ENCODE results near the gene FAM241A.
"Not testable (repeated sequence)": the region's sequence is repeated elsewhere in the genome, so short reads cannot be mapped to it uniquely, and the experiment has no call there.

The FAM241A gene

DNA sequence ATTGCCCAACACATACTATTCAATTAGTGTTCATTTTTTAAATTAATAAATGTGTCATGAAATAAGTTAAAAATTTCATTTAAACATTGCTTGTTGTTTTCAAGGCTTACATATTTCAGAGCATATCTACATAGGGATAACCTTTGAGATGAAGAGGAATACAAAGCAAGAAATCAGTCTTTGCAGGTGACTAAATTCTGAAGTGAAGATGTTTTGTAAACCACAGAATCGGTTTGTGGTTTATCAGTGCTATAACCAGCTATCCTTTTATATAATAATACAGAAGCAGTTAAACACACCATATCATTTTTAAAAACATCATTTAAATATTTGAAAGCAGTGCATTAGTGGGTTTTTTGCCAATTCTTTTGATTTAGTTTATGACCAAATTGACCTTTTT lies 26.9 kb downstream of the FAM241A start:
- in situ Hi-C loops (cut with MboI; ENCODE audit: low sequenced_read_pairs): no loop called here

DNA sequence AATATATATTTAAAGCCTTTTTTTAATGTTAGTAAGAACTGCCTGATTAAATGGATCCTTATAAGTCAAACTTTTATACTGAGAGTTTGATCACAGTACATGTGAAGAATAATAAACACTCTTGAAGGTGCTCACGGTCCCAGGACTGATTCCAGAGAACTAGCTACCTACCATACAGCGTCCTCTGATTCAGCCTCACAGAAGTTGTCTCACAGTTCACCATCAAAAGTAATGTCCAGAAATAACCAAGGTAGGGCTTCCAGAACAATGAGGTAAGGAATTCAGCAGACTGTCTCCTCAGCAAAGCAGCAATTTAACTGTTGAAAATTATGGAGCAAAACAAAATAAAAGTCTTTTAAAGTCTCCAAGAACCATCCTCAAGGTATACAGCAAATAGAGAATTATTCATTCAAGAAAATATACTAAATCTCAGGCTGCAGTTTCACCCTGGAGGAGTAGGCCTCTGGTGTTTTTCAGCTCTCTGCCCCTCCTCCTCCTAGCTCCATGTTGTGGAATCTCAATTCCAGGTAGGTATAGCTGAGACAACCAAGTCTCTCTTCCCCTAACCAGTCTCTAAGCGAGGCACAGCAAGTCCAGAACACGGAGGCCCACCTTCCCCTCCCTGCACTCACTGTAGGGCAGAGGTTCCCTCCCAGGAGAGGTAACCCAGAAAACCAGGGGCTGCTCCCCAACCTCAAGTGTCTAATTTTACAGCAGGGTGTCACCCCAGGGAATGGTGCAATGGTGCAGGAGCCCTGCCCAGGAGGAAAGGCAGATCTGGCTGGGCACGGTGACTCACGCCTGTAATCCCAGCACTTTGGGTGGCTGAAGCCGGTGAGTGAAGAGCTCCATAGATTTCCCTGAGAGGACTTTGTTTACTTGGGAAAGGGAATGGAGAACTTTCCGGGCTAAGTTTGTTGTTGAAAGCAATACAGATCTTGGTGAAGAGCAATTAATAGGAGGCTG lies 28.6 kb downstream of the FAM241A start:
- in situ Hi-C loops (cut with MboI; ENCODE audit: low sequenced_read_pairs): no loop called here

DNA sequence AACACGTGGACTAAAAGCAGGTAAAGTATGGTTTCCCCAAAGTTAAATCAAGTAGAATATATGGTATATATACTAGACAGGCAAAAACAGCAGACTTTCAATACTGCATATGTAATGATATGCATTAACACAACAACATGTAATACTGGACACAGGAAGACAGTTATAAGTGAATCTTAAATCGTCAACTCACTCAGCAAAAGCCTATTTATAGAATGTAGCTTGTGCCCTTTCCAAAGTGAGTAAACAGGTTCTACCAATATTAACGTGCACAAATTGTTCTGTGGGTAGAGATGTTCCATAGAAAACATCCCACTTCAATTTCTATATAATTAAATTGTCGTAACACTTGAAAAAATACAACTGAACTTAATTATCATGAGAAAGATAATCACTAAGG lies 30.6 kb downstream of the FAM241A start:
- in situ Hi-C loops (cut with MboI; ENCODE audit: low sequenced_read_pairs): no loop called here

DNA sequence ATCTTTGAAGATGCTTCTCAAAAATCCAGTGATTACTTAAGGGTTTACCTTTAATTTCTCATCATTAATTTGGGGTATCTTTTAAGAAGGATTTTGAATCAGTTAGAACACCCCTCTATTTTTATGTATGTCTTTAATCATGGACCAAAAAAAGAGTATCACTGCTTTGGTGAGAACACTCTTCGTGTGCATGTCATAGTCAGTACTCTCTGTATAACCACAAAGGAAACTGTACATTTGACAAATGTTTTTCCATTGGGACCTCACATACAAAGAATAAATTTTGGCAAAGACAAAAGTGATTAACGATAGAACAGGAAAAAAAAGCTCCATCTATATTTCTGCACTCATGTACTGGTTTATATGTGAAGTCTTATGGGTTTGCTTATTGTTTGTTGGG lies 31.3 kb downstream of the FAM241A start:
- in situ Hi-C loops (cut with MboI; ENCODE audit: low sequenced_read_pairs): no loop called here

DNA sequence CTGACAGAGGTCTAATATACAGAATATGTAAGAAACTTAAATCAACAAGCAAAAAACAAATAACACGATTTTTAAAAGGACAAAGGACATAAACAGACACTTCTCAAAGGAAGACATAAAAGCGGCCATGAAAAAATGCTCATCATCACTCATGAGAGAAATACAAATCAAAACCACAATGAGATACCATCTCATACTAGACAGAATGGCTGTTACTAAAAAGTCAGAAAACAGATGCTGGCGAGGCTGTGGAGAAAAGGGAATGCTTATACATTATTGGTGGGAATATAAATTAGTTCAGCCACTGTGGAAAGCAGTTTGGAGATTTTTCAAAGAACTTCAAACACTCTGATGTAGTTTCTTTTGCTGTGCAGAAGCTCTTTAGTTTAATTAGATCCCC lies 33.5 kb downstream of the FAM241A start:
- in situ Hi-C loops (cut with MboI; ENCODE audit: low sequenced_read_pairs): not testable (repeated sequence)

DNA sequence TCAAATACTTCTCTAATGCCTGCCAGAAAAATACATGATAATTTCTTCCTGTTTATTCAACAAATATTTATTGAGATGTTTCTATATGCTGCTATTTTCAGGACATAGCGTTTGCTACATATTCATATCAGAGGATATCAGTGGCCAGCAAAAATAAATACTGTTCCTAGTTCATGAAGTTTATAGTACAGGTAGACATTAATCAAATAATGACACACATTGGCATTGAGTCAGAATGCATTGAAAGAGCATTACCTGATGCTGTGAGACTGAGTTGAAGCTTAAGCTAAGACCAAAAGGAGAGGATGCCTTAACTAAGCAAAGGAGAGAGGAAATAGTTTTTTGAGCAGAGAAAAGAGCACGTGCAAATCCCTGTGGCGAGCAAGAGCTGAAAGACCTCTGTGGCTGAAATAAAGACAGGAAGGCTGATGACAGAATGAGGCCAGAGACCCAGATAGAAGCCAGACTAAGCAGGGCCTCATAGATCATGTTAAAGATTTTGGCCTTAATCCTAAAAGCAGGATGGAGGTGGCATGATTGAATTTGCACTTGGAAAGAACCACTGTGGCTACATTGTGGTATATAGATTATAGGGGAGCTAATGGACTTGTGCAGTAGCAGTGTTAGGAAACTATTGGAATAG lies 36.2 kb downstream of the FAM241A start:
- in situ Hi-C loops (cut with MboI; ENCODE audit: low sequenced_read_pairs): no loop called here

DNA sequence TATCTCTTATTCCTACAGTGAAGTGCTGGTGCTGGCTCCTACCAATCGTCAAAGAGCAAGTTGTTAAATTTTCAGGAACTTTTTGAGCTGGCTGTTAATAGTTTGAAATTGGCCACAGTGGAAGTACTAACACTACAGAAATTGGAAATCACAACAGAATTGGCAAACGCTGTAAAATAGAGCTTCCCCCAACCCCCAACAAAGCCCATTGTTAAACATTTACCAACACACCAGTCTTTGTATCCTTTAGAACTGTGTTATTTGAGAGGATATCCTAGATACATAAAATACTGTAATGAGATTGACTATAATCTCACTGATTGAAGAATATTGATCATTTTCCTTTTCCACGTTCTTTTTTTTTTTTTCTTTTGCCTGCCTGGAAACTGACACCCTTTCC lies 37.4 kb downstream of the FAM241A start:
- in situ Hi-C loops (cut with MboI; ENCODE audit: low sequenced_read_pairs): no loop called here

DNA sequence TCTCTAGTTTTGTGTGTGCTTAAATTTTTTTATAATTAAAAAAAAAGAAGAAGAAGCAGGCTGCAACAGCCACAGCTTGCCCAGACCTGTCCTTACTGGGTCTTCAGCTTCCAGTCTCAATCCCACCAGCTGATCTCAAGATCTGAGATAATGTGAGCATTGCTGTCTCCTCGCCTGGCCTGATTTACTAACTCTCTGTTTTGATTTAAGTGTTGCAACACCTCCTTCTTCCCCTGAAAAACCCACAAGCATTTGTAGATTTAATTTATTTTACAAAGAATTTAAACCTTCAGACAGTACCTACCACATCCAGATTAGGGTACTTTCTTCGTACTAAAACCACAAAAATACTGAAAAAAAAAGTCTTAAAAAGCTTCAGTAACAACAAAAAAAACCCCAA lies 38.0 kb downstream of the FAM241A start:
- in situ Hi-C loops (cut with MboI; ENCODE audit: low sequenced_read_pairs): no loop called here

DNA sequence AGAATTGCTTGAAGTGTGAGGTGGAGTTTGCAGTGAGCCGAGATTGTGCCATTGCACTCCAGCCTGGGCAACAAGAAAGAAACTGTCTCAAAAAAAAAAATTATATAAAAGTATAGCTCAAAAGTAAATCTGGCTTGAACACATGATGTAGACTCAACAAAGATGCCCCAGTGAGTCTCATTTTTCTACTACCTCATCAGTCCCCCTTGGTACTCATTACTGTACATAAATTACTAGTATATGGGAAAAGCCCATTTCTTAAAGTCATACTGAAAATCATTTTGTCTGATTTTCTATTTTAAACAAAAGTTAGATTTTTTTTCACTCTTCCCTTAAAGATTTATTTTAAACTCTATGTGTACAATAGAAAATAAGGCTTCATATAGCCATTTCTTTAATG lies 39.2 kb downstream of the FAM241A start:
- in situ Hi-C loops (cut with MboI; ENCODE audit: low sequenced_read_pairs): no loop called here

DNA sequence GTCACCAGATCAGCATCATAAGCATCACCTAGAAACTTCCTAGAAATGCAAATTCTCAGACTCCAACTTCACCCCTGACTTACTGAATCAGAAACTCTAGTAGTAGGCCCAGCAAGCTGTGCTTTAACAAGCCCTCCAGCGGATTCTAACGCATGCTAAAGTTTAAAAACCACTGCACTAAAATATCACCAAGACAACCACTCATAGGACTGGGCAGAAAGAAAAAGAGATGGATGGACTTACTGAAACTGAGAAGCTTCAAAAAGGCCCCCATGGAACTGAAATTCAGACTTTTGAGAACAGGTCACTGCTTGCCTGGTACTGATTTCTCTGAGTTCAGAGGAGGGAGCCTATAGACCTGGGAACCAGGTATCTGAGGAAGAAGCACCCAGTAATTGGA lies 40.1 kb downstream of the FAM241A start:
- in situ Hi-C loops (cut with MboI; ENCODE audit: low sequenced_read_pairs): no loop called here

DNA sequence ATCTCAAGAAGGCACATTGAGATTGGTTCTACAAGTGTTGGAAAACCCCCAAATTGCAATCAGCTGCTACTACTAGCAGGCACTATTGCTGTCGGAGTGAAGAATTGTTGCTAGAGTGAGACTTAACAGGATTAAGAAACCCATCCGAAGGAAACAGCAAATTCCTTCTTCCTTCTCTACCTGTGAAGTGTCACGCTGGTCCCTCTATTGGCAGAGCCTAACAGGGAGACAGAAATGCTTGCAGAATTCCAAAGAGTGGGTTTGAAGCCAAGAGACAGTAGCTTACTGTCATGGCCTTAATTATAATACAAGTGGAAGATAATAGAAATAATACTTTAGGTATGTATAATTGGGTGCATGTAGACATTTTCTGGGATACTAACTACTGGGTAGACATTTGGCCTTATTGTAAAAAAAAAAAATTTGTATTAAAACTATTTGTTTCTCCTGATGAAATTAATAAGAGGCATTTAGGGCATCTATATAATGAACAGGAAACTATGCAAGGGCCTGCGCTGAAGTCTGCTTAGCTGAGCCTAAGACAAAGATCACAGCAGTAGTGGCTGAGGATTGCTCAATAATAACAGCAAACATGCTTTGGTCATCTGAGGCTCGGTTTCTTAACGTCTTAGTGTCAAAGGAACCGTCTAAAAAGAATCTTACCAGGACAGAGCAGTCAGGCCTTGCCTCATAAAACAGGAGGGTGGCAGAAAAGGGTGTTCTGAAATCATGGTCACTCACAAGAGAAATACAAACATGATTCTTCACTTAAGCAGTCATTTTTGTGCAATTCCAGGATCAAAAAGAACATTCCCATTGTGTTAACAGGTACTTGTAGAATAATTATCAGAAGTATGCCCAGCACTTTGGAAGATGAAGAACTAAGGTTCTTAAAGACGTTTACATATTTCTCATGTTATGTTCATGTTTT lies 40.8 kb downstream of the FAM241A start:
- in situ Hi-C loops (cut with MboI; ENCODE audit: low sequenced_read_pairs): no loop called here

DNA sequence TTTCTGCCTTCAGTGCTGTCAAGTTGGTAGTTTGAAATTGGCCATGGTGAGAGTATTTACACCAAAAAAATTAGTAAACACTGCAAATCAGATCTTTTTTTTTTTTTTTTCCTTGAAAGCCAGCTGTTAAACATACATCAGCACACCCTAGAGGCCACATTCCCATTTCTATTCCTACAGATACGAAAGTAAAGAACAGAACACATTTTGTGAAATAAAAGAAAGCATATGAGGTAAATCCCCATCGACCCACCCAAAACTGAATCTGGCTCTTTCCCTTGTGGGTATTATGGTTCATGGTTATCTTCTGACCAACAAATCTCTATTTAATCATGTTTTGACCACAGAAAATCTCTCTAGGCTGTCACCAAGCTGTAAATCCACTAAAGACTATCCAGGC lies 44.5 kb downstream of the FAM241A start:
- in situ Hi-C loops (cut with MboI; ENCODE audit: low sequenced_read_pairs): no loop called here

DNA sequence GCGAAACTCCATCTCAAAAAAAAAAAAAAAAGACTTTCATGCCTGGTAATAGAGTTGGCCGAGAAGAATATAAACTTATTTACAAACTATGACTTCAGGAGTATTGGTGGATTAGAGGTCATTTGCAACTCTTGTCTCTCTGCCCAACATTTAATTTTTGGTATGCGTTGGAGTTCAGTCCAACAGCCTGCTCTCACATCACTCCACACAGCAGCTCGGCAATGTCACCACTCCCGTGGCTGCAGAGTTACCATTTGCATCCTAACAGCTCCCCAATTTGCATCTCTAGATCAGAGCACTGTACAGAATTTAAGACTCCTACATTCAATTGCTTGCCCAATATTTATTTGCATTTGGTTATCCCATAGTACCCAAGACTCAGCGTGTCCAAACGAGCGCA lies 45.4 kb downstream of the FAM241A start:
- in situ Hi-C loops (cut with MboI; ENCODE audit: low sequenced_read_pairs): no loop called here

DNA sequence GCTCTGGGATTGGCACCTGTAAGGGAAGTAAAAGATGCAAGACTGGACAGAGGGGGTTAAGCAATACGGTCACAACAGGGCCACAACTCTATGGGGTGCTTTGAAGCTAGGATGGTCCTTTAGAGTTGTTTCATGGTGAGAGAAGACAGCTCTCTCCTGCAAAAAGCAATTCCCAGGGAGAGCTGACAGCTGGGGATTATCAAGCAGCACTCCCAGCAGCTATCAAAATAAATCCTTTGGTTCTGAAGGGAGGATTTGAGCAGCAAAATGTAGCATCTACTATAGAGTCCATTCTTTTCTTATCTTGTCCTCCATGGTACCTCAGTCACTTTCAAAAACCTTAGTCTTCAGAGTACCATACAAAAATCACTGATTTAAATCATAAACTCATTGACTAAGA lies 51.2 kb downstream of the FAM241A start:
- in situ Hi-C loops (cut with MboI; ENCODE audit: low sequenced_read_pairs): no loop called here

DNA sequence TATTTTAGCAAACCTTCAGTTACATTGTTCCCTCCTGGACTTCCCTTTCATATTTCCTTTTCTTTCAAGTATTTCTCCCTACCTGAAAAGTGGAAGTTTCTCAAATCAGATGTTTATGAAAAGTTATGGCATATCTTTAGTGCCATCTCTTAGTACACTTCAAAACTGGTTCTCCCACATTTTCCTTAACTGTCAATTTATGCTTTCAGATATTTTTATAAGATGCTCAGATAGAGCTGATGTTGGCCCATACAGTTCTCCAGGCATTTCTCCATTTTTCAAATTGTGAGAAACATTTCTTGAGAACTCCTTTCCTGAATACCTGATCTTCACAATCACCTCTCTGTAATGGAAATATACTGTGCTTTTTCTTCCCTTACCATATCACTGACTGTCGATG lies 53.8 kb downstream of the FAM241A start:
- in situ Hi-C loops (cut with MboI; ENCODE audit: low sequenced_read_pairs): no loop called here

DNA sequence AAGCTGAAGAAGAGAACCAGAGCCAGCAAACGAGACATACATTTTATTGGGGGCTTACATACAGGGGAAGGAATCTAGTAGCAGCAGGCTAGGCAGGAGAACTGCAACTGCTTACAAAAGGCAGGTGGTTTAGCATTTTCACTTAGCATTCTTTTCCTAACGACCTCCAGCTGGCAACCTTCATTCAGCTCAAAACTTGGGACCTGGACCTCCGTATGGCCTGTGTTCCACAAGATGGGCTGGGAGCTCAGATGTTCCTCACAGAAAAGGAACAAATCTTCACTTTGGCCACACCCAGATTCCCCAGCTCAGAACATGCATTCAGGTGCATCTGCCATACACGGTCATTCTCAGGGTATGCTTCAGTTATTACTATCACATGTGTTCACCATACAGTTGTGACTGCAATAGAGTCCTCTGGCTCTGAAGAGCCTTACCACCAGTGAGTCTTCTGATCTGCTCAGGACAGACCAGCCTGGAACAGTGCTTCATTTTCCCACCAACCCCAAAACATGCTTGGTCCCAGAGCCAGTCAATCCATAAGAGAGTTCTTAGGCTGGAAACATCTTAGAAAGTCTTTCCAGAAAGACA lies 56.8 kb downstream of the FAM241A start:
- in situ Hi-C loops (cut with MboI; ENCODE audit: low sequenced_read_pairs): no loop called here

DNA sequence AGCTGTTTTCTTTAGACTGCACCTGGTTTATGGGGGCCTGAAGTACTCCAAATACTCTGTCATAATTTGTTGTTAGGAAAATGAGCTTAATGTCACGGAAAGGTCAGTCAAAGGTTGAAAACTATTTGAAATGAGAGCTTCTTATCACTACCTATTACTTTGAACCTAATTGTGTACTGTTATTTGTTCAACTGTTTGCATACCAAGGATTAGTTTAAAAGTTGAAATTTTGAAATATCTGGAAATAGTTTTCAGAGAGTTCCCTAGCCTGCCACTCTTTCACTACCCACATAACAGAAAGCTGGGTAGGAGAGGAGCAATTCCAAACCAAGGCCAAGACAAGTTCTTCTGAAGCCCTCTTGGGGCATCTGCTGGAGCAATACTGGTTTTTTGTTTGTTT lies 58.3 kb downstream of the FAM241A start:
- in situ Hi-C loops (cut with MboI; ENCODE audit: low sequenced_read_pairs): no loop called here

DNA sequence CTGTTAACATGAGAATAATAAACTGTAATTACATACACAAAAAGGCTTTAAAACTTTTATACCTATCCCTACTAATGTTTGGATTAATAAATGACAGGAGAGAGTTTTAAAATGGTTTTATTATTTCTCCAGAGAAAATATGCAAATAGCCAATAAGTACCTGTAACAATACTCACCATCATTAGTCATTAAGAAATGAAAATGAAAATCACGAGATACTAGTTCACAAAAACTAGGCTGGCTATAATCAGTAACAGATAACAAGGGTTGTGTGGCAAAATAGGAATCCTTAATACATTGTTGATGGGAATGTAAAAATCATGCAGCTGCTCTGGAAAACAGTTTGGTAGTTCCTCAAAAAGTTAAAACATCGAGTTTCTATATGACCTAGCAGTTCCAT lies 61.2 kb downstream of the FAM241A start:
- in situ Hi-C loops (cut with MboI; ENCODE audit: low sequenced_read_pairs): no loop called here

DNA sequence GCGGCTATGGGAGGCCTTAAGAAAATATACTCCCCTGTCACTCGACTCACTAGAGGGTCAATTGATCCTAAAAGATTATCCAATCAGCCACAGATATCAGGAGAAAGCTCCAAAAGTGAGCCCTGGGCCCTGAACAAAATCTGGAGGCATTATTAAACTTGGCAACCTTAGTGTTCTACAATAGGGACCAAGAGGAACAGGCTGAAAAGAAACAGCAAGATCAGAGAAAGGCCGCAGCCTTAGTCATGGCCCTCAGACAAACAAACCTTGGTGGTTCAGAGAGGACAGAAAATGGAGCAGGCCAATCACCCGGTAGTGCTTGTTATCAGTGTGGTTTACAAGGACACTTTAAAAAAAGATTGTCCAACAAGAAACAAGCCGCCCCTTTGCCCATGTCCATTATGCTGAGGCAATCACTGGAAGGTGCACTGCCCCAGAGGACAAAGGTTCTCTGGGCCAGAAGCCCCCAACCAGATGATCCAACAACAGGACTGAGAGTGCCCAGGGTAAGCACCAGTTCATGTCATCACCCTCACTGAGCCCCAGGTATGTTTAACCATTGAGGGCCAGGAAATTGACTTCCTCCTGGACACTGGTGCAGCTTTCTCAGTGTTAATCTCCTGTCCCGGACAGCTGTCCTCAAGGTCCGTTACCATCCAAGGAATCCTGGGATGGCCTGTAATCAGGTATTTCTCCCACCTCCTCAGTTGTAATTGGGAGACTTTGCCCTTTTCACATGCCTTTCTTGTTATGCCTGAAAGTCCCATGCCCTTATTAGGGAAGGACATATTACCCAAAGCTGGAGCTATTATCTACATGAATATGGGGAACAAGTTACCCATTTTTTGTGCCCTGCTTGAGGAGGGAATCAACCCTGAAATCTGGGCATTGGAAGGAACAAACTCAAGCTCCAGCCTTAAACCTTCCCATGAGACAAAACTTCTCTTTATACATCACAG lies 63.2 kb downstream of the FAM241A start:
- in situ Hi-C loops (cut with MboI; ENCODE audit: low sequenced_read_pairs): not testable (repeated sequence)

DNA sequence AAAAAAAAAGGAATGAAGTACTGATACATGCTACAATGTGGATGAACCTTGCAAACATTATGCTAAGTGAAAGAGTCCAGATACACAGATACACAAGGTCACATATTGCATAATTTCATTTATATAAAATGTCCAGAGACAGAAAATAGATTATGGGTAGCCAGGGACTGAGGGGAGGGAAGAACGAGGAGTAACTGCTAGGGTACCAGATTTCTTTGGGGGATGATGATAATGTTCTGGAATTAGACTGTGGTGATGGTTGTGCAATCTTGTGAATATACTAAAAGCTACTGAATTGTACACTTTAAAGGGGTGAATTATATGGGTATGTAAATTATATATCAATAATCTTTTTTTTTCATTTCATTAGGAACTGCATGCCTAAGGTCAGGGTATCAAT lies 65.5 kb downstream of the FAM241A start:
- in situ Hi-C loops (cut with MboI; ENCODE audit: low sequenced_read_pairs): no loop called here

Measured in hTERT RPE-1 (cell line).